ENCODE measurements around the gene RIT1.
"Not testable (repeated sequence)": the region's sequence is repeated elsewhere in the genome, so short reads cannot be mapped to it uniquely, and the experiment has no call there.

The RIT1 gene

DNA sequence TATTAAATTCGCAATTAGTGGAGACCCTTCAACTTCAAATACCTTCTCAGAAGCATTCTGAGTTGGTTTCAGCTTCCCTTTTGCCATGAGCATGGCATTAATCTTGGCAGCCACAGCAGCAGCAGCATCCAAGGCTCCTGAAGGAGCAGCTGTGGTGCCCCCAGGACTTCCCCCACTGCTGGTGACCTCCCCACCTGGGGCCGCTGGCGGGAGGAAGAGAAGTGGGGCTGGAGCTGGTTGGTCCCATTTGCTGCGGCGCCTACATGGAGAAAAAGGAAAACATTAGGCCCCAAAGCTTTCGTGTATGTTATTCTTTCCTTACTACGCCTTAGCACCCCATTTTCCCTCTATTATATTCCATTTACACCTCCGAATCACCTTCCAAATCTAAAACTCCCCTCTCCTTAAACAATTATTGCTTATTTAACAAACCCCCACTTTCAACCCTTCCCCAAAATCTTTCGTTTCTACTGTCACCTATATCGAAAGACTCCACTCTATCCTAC, 22.5 kb upstream of the RIT1 start:
- no peak for DNase-seq (ENCODE audit: low read depth)

DNA sequence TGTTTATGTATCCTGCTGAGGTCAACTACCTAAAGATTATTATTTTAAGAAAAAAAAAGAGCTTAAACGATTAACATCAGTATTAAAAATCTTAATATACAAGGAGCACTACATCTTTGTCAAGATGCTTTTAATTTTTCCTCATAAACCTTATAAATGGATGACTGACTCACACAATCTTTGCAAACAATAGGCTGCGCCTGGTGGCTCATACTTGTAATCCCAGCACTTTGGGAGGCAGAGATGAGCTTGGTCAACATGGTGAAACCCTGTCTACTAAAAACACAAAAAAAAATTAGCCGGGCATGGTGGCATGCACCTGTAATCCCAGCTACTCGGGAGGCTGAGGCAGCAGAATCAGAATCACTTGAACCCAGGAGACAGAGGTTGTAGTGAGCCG, 21.3 kb upstream of the RIT1 start:
- DNase-seq (ENCODE audit: low read depth): no peak

GRCh38 chr1:155932081-155932480, 20.9 kb upstream of the RIT1 start:
- no peak for DNase-seq (ENCODE audit: low read depth)

- DNase-seq (ENCODE audit: low read depth): no peak
Measured at GRCh38 chr1:155931332-155932038, 20.3 kb upstream of the RIT1 start.

DNA sequence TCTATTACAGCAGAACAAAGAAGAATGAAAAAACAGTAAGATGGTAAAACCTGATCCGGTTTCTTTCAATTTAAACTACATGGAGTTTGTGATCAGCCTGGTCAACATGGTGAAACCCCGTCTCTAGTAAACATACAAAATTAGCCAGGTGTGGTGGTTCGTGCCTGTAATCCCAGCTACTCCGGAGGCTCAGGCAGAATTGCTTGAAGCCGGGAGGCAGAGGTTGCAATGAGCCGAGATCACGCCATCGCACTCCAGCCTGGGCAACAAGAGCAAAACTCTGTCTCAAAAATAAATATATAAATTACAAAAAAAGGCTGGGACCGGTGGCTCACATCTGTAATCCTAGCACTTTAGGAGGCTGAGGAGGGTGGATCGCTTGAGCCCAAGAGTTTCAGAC, 19.6 kb upstream of the RIT1 start:
- not testable (repeated sequence) for DNase-seq (ENCODE audit: low read depth)

DNA sequence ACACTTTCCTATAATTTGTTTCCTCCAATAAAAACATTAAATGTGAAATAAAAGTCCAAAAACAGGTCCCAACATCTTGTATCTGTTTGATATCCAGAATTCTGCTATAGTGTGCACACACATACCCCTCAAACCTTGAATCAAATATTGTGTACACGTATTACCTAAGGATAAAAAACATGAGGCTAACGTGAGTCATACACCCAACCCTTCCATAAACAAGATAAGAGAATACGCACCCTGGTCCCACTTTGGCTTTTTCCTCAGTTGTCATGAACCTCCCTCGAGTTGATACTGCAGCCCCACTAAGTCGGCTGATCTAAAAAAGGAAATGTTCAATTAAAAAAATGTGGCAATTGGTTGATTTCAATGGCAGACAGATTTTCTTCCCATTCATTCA, 17.9 kb upstream of the RIT1 start:
- no peak for DNase-seq (ENCODE audit: low read depth)

- DNase-seq (ENCODE audit: low read depth): no peak
Measured at GRCh38 chr1:155925506-155925905, 14.4 kb upstream of the RIT1 start.

- no peak for DNase-seq (ENCODE audit: low read depth)
Measured at GRCh38 chr1:155920717-155921116, 9.6 kb upstream of the RIT1 start.

- DNase-seq (ENCODE audit: low read depth): no peak
Measured at GRCh38 chr1:155919801-155920200, 8.7 kb upstream of the RIT1 start.

GRCh38 chr1:155918660-155919059, 7.5 kb upstream of the RIT1 start:
- no peak for DNase-seq (ENCODE audit: low read depth)

DNA sequence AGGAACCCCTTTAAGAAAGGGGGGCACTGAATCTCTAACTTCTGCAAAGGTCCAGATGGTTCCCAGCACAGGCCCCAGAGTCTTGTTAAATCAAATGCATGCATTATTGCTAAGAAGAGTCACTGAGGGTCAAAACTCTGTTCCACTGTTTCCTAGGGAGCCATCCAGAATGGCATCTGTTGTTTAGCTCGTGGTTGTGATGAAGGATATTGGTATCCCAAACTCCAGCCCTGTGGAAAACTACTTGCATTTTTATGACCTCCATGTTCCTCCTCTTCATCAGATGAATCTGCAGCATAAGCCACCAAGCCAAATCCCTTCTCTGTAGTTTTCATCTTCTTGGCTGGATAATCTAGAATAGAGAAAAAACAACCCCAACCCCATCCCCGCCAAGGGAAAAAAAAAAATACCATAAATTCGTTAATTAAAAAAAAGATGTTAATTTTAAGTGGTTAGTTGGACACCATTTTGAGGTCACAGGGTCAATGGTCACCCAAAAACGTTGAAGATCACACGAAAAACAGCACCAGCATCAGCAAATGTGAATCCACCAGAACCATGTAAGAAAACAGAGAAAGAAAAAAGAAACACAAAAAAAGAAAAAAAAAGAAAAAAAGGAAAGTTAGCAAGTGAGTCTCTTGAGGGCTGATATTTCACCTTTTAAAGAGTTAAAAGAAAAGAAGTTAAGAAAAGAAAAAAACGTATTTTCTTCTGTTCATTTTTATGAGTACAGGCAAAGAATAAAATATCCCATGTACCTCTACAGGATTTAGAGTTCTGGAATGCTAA, 3.0 kb upstream of the RIT1 start:
- no peak for DNase-seq (ENCODE audit: low read depth)

- no peak for DNase-seq (ENCODE audit: low read depth)
Measured at GRCh38 chr1:155912056-155912536, 947 bp upstream of the RIT1 start.

DNA sequence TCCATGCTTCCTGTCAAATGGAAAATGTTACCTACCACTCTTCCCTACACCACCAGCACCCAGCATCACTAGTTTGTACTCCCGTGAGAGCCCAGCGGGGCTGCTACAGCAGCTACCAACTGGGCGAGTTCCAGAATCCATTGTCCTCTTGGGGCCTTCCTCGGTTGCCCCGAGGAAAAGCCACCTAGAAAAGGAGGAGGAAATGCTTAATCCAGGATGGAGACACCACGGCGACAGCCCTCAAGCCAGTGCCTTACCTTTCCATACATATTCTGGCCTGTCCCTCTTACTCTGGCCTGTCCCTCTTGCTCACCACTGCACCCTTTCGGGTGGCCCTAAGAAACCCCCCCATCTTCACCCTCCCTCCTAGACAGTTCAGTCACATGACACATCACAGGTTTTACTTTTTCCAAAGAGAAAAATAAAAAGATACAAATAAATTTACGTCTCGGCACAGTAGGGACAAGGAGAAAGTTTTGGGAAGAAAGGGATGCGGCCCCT, 478 bp downstream of the RIT1 start:
- no peak for DNase-seq (ENCODE audit: low read depth)

DNA sequence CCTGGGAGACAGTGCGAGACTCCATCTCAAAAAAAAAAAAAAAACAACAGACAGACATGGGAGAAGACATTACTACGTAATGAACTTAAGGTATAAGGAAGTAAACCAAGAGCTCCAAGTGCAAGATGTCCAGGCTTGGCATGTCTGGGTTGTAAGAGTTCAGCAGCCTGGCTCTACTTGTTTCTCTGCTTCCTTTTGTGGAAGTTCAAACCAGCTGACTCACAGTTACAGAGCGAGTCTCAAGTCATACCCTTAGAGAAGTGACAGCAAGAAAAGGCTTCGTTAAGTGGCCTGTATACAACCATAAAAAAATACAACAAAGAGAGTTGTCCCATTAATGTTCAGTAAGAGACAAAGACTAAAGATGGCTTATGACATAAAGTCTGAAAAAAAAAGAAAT, 1.3 kb downstream of the RIT1 start:
- no peak for DNase-seq (ENCODE audit: low read depth)

DNA sequence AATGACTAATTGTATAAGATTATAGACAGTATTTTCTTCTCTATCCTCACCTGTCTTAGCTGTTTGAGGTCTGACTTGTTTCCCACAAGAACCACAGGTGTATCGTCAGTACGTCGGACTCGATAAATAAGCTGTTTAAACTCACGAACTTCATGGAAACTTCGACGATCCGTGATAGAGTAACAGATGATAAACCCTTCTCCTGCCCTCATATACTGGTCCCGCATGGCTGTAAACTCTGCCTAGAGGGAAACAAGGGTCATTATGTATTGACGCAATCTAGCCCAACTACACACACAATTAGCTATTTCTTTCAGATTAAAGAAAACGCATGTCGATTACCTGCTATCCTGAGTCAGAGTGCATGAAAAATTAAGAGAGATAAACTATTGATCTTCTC, 6.9 kb downstream of the RIT1 start:
- no peak for DNase-seq (ENCODE audit: low read depth)

DNA sequence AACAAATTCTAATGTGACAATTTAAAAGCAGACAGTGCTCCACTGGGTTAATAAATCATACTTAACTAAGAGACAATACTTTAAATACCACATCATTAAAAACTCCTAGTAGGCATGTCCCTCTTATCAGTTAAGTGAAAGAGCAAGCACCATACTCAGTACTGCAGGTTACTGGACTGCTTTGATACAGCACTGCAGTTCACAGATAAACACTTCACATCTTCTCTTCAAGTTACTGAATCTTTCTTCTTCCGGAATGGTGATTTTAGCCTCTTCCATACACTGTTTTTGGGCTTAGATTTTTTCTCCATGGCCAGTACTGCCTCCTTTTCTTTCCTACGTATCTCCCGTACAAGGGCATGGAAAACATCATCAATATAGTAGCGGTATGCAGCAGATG, 11.0 kb downstream of the RIT1 start:
- DNase-seq (ENCODE audit: low read depth): no peak

GRCh38 chr1:155899683-155900082, 11.5 kb downstream of the RIT1 start:
- no peak for DNase-seq (ENCODE audit: low read depth)

DNA sequence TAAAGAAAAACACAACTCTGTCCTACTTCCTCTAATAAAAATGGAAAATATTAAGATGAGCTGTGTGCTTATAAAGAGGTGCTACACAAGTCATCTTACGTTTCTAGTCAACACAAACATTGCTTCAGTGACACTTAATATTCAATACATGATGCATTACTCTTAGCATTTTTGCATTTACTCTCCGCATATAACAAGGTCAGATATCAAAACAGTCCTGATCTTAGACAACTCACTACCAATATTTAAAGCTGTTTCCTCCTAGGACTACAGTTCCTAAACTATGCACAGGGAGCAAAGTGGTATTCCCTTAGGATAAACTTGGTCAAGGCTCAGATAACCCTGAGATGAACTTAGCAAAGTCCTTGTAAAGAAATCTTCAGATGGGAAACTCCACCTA, 12.3 kb downstream of the RIT1 start:
- DNase-seq (ENCODE audit: low read depth): no peak

DNA sequence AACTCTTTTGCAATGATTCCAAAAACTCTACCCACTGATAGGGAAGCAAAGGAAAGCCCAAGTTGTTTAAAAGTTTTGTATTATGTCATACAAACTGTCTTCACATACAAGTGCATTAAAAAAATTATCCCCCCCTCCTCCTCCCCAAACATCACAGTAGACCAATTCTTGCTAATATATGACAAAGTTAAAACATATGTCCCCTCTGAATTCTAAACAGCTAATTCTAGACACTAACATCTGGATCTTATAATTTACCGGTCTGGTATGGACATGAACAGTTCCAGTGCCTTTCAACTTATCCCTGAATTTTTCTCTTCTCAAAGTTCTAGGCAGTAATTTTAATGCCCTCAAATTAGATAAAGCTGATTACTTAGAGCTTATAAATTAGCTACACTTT, 13.4 kb downstream of the RIT1 start:
- no peak for DNase-seq (ENCODE audit: low read depth)

- DNase-seq (ENCODE audit: low read depth): not testable (repeated sequence)
Measured at GRCh38 chr1:155896476-155896875, 14.7 kb downstream of the RIT1 start.

- not testable (repeated sequence) for DNase-seq (ENCODE audit: low read depth)
Measured at GRCh38 chr1:155895617-155896016, 15.5 kb downstream of the RIT1 start.

- no peak for DNase-seq (ENCODE audit: low read depth)
Measured at GRCh38 chr1:155893389-155894142, 17.6 kb downstream of the RIT1 start.
